GM20000 (cell line): ENCODE results near the gene LAMB4.

Experiments used
- DNase-seq: peaks from one replicate; pipeline ENCODE4 v3.0.0; 2012; ENCODE audit warnings: low spot score
- CTCF ChIP-seq: IDR thresholded peaks from 2 replicates; pipeline ENCODE4 v1.5.1; 2012; ENCODE audit warnings: mild to moderate bottlenecking, control low read depth; ENCODE audit errors: extremely low read depth, missing control alignments

LAMB4 gene

GRCh38 chr7:108094933-108095710, 35.0 kb downstream of the LAMB4 start:
- DNase-seq: no peak
- TF ChIP-seq CTCF: no peak

DNA sequence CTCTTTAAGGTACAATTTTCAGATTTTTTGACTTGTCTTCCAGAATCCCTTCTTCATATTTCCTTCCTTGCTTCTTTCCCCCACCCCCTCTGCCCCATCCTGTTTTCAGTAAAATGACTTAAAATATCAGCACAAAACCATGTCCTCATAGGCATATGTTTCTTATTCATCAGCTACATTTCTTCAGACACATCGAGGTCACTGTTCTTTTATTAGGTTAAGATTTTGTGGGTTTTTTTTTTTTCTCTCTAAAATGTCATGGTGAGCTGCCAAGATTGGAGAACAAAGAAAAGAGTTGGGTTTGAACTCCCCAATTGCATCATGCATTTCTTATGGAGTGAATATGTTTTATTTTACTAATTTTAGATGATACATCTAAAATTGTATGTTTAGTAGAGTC, 35.8 kb downstream of the LAMB4 start:
- DNase-seq: no peak

DNA sequence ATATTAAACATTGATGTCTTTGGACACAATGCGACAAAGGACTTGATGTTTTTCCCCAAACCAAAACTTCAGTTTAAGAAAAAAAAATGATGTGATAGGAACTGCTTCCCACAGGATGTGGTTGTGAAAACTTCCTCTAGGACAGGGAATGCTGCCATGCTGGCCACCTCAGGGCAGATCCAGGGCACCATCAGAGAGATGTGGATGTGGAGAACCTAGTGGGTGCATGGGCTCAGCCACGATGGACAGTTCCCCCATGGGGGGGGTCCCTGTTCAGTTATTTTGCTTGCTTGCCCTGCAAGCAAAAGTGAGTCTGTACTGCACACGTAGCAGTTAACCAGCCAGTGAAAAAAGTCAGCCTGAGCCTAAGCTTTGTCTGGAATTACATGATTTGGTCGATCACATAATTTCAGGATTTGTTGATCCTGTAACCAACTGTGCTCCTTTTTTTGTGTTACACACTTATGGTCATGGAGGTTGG, 36.3 kb downstream of the LAMB4 start:
- no peak for DNase-seq
- no peak for TF ChIP-seq CTCF

More for the DNA sequence above, 35.8 kb downstream of the LAMB4 start:
- no peak for TF ChIP-seq CTCF

- no peak for TF ChIP-seq CTCF
These were observed 36.8 kb downstream of the LAMB4 start for GRCh38 chr7:108093341-108093740.

GRCh38 chr7:108091461-108091831, 38.7 kb downstream of the LAMB4 start:
- TF ChIP-seq CTCF: no peak
- no peak for DNase-seq

More at GRCh38 chr7:108093341-108093740, 36.8 kb downstream of the LAMB4 start:
- no peak for DNase-seq

- TF ChIP-seq CTCF: no peak
- DNase-seq: no peak
These were observed 39.2 kb downstream of the LAMB4 start for GRCh38 chr7:108090791-108091460.

DNA sequence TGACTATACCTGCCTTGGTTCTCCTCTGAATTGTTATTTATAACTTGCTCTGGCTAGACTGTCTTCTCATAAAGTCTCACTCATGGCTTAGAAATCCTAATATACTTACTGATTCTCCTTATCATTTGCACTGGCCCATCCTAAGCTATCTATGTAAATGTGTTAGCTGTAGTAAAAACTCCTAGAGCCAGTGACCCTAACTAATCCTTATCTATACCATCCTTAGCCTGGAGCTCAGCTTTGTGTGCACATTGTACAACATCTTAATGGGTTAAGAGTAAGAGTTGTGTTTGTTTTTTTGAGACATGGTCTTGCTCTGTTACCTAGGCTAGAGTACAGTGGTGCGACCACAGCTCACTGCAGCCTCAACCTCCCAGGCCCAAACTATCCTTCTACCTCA, 40.8 kb downstream of the LAMB4 start:
- DNase-seq: no peak
- TF ChIP-seq CTCF: no peak
